Measurements from ENCODE around the gene TOMM20. TPM values are rescaled to one million over a fixed set of nuclear protein-coding genes. Genes with fewer than 3 reads are reported as not detected.
"Not testable (repeated sequence)": the region's sequence is repeated elsewhere in the genome, so short reads cannot be mapped to it uniquely, and the experiment has no call there.

TOMM20 gene
- total RNA-seq, 2 experiments from 2014 or later = 155 to 192 TPM

GRCh38 chr1:235075048-235075776 is 53.4 kb downstream of the TOMM20 start:
- Mint-ChIP-seq H3K4me3 (peak overlapping the region; percentile 0), H3K9me3 (no peaks in the 10 kb centered on the region), H3K4me1 (ENCODE audit: low read depth) (peaks cover 36% of the 10 kb centered on the region), H3K36me3 (ENCODE audit: low read depth) (no peaks in the 10 kb centered on the region), H3K27me3 (ENCODE audit: low read depth) (no peaks in the 10 kb centered on the region), H3K27ac (peak overlapping the region; percentile 90)
- CTCF ChIA-PET = no interaction called here
- DNase-seq = peak; percentile 83
- intact Hi-C loops (cut with micrococcal nuclease) = loop anchor here (1.0 to 2.0 kb wide), 6 partner anchors 26 to 352 kb away; no protein-coding TSS in a partner anchor

DNA sequence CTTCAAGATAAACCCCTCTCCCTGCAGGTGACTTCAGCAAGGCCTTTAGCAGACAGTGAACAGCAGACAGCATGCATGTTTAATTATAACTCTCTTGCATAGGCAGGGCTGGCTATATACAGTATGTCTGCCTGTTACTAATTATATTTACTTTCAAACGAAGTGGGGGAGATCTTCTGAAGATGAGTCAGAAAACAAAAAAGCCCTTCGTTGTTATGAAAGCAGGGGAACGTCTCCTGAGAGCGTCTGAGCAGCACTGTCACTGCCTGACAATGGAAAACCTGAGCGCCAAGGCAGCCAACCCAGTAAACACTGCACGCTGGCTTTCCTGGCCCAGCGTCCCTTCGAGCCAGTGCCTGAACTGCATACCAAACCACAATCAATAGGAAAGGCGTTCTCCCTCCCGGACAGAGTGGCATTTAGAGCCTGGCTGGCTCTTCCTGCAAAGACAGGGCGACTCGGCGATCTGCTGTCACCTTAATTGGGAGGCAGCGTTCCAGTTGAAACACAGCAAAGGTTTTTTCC is 54.1 kb downstream of the TOMM20 start:
- no peaks in the 10 kb centered on the region for H3K36me3 Mint-ChIP-seq (ENCODE audit: low read depth)
- peak overlapping the region; percentile 11 for H3K4me3 Mint-ChIP-seq
- CTCF ChIA-PET = interaction anchor here (0.9 kb wide), 1 partner anchor 34 kb away, joined by 4 read pairs; no protein-coding TSS in a partner anchor
- intact Hi-C loops (cut with micrococcal nuclease) = loop anchor here (1.0 to 2.0 kb wide), 9 partner anchors 26 to 462 kb away; no protein-coding TSS in a partner anchor
- H3K9me3 Mint-ChIP-seq = no peaks in the 10 kb centered on the region
- peak overlapping the region; percentile 90 for H3K27ac Mint-ChIP-seq
- DNase-seq = peak; percentile 77
- H3K27me3 Mint-ChIP-seq (ENCODE audit: low read depth) = no peaks in the 10 kb centered on the region
- H3K4me1 Mint-ChIP-seq (ENCODE audit: low read depth) = peaks cover 36% of the 10 kb centered on the region

GRCh38 chr1:235073968-235074522 is 54.6 kb downstream of the TOMM20 start:
- no peak for DNase-seq
- Mint-ChIP-seq H3K9me3 (no peaks in the 10 kb centered on the region), H3K27ac (peak overlapping the region; percentile 90)

GRCh38 chr1:235073331-235073967 is 55.2 kb downstream of the TOMM20 start:
- Mint-ChIP-seq H3K4me3 (no peak overlapping the region), H3K9me3 (no peaks in the 10 kb centered on the region), H3K36me3 (ENCODE audit: low read depth) (no peaks in the 10 kb centered on the region), H3K4me1 (ENCODE audit: low read depth) (peaks cover 36% of the 10 kb centered on the region), H3K27ac (no peak overlapping the region), H3K27me3 (ENCODE audit: low read depth) (no peaks in the 10 kb centered on the region)
- intact Hi-C loops (cut with micrococcal nuclease) = no loop called here
- CTCF ChIA-PET = interaction anchor here (1.2 kb wide), 1 partner anchor 179 kb away, joined by 3 read pairs; no protein-coding TSS in a partner anchor
- DNase-seq = no peak

More at GRCh38 chr1:235073968-235074522, 54.6 kb downstream of the TOMM20 start:
- no peaks in the 10 kb centered on the region for H3K36me3 Mint-ChIP-seq (ENCODE audit: low read depth)
- intact Hi-C loops (cut with micrococcal nuclease) = loop anchor here (1.0 to 2.0 kb wide), 6 partner anchors 25 to 462 kb away; no protein-coding TSS in a partner anchor
- CTCF ChIA-PET = interaction anchor here (0.9 to 1.2 kb wide), 2 partner anchors 33 to 180 kb away, joined by 3 to 4 read pairs; no protein-coding TSS in a partner anchor
- no peaks in the 10 kb centered on the region for H3K27me3 Mint-ChIP-seq (ENCODE audit: low read depth)
- no peak overlapping the region for H3K4me3 Mint-ChIP-seq
- H3K4me1 Mint-ChIP-seq (ENCODE audit: low read depth) = peaks cover 36% of the 10 kb centered on the region

DNA sequence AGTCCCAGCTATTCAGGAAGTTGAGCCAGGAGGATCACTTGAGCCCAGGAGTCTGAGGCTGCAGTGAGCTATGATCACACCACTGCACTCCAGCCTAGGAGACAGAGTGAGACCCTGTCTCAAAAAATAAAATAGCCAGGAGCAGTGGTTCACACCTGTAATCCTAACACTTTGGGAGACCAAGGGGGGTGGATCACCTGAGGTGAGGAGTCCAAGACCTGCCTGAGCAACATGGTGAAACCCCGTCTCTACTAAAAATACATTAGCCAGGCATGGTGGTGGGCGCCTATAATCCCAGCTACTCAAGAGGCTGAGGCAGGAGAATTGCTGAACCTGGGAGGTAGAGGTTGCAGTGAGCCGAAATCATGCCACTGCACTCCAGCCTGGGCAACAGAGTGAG is 56.1 kb downstream of the TOMM20 start:
- DNase-seq; H3K27ac Mint-ChIP-seq; H3K36me3 Mint-ChIP-seq (ENCODE audit: low read depth); H3K27me3 Mint-ChIP-seq (ENCODE audit: low read depth); H3K9me3 Mint-ChIP-seq; CTCF ChIA-PET; intact Hi-C loops (cut with micrococcal nuclease); H3K4me3 Mint-ChIP-seq: not testable (repeated sequence)
- H3K4me1 Mint-ChIP-seq (ENCODE audit: low read depth) = peaks cover 36% of the 10 kb centered on the region

DNA sequence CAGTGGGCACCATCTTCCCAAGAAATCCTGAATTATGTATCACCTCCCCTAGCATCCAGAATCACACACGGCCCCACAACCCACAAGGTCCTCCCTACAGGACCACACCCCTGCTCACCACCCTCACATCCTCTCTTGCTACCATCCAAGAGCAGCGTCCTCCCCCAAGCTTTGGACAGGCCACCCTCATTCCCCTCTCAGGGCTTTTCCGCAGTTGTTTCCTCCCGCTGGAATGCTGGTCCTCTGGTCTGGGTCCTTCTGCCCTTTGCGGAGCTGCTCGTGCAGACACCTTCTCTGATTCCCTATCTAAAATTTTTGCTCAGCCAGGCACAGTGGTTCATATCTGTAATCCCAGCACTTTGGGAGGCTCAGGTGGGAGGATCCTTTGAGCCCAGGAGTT is 56.5 kb downstream of the TOMM20 start:
- Mint-ChIP-seq H3K27me3 (ENCODE audit: low read depth) (no peaks in the 10 kb centered on the region), H3K9me3 (no peaks in the 10 kb centered on the region), H3K36me3 (ENCODE audit: low read depth) (no peaks in the 10 kb centered on the region), H3K4me1 (ENCODE audit: low read depth) (peaks cover 36% of the 10 kb centered on the region), H3K4me3 (no peak overlapping the region), H3K27ac (no peak overlapping the region)
- intact Hi-C loops (cut with micrococcal nuclease) = no loop called here
- CTCF ChIA-PET = no interaction called here
- DNase-seq = no peak

DNA sequence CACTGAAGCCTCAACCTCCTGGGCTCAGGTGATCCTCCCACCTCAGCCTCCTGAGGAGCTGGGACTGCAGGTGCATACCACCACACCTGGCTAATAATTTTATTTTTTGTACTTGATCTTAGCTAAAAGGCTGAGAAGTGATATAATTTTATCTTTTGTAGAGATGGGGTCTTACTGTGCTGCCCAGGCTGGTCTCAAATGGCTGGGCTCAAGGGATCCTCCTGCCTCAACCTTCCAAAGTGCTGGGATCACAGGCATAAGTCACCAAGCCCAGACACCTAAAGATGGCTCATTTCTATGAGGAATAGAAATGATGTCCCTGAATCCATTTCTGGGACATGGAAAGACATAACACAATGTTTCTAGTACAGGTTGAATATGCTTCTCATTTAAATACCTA is 57.8 kb downstream of the TOMM20 start:
- no peak overlapping the region for H3K27ac Mint-ChIP-seq
- CTCF ChIA-PET = interaction anchor here (2.1 kb wide), 1 partner anchor 13 kb away, joined by 5 read pairs; no protein-coding TSS in a partner anchor

GRCh38 chr1:235069577-235070563 is 58.8 kb downstream of the TOMM20 start:
- Mint-ChIP-seq H3K9me3 (no peaks in the 10 kb centered on the region), H3K36me3 (ENCODE audit: low read depth) (no peaks in the 10 kb centered on the region), H3K4me1 (ENCODE audit: low read depth) (peaks cover 18% of the 10 kb centered on the region), H3K27ac (no peak overlapping the region), H3K27me3 (ENCODE audit: low read depth) (no peaks in the 10 kb centered on the region), H3K4me3 (no peak overlapping the region)
- intact Hi-C loops (cut with micrococcal nuclease) = no loop called here
- DNase-seq = no peak
- CTCF ChIA-PET = interaction anchor here (0.7 to 2.1 kb wide), 2 partner anchors 14 to 35 kb away, joined by 3 to 5 read pairs; no protein-coding TSS in a partner anchor

More for the DNA sequence above, 57.8 kb downstream of the TOMM20 start:
- DNase-seq = no peak
- intact Hi-C loops (cut with micrococcal nuclease) = no loop called here
- Mint-ChIP-seq H3K9me3 (no peaks in the 10 kb centered on the region), H3K36me3 (ENCODE audit: low read depth) (no peaks in the 10 kb centered on the region), H3K4me1 (ENCODE audit: low read depth) (peaks cover 27% of the 10 kb centered on the region), H3K4me3 (no peak overlapping the region), H3K27me3 (ENCODE audit: low read depth) (no peaks in the 10 kb centered on the region)

DNA sequence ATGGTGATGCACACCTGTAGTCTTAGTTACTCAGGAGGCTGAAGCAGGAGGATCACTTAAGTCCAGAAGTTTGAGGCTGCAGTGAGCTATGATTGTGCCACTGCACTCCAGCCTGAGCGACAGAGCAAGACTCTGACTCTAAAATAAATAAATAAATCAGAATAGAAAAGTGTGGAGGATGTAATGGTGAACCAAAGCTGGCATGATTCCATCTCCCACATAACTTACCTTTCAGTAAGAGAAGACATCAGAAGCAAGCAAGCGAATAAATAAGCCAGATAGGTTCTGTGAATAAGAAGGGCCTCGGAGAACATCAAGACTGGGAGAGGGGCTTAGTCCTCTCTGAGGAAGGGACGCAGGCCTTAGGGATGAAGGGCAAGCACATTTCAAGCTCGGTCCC is 59.5 kb downstream of the TOMM20 start:
- H3K27me3 Mint-ChIP-seq (ENCODE audit: low read depth) = no peaks in the 10 kb centered on the region
- intact Hi-C loops (cut with micrococcal nuclease) = no loop called here
- peaks cover 11% of the 10 kb centered on the region for H3K4me1 Mint-ChIP-seq (ENCODE audit: low read depth)
- no peak overlapping the region for H3K27ac Mint-ChIP-seq
- CTCF ChIA-PET = interaction anchor here (0.7 to 2.1 kb wide), 2 partner anchors 15 to 35 kb away, joined by 3 to 5 read pairs; no protein-coding TSS in a partner anchor
- H3K36me3 Mint-ChIP-seq (ENCODE audit: low read depth) = no peaks in the 10 kb centered on the region
- H3K9me3 Mint-ChIP-seq = no peaks in the 10 kb centered on the region
- no peak for DNase-seq
- H3K4me3 Mint-ChIP-seq = no peak overlapping the region

GRCh38 chr1:235068158-235069121 is 60.2 kb downstream of the TOMM20 start:
- no peaks in the 10 kb centered on the region for H3K27me3 Mint-ChIP-seq (ENCODE audit: low read depth)
- DNase-seq = no peak
- no peaks in the 10 kb centered on the region for H3K36me3 Mint-ChIP-seq (ENCODE audit: low read depth)
- H3K9me3 Mint-ChIP-seq = no peaks in the 10 kb centered on the region
- no peak overlapping the region for H3K4me3 Mint-ChIP-seq
- no peak overlapping the region for H3K27ac Mint-ChIP-seq
- intact Hi-C loops (cut with micrococcal nuclease) = no loop called here
- H3K4me1 Mint-ChIP-seq (ENCODE audit: low read depth) = peaks cover 10% of the 10 kb centered on the region
- CTCF ChIA-PET = interaction anchor here (0.7 to 2.1 kb wide), 2 partner anchors 16 to 36 kb away, joined by 3 to 5 read pairs; no protein-coding TSS in a partner anchor
